ENCODE data around the gene CCDC197.

DNA sequence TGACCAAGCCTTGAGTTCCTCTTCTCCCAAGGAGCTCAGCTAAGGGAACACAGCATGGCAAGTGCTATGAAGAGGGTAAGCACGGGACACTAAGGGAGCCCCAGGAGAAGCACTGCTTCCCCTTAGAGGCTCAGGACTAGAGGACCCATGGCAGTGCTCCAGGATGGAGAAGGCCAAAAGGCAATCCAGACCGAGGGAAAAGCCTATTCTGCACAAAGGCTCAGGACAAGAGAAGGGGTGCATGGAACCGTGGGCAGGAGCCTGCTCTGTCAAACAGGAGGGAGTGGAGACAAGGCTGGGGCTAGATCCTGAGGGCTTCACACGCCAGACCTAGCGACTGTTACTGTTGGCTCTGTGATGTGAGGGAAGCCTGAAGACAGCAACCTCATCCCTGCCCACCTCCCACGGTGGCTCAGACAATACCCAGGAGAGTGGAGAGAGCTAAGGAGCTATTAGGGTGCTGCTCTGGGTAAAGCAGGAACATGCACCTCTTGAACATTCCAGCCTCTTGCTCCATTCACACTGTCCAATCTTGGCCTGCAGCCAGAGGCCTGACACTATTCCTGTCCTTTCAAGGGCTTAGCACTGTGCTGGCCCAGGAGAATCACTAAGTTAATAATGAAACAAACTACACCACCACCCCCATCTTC lies 53.3 kb downstream of the CCDC197 start:
- TF ChIP-seq, protein P1, sequence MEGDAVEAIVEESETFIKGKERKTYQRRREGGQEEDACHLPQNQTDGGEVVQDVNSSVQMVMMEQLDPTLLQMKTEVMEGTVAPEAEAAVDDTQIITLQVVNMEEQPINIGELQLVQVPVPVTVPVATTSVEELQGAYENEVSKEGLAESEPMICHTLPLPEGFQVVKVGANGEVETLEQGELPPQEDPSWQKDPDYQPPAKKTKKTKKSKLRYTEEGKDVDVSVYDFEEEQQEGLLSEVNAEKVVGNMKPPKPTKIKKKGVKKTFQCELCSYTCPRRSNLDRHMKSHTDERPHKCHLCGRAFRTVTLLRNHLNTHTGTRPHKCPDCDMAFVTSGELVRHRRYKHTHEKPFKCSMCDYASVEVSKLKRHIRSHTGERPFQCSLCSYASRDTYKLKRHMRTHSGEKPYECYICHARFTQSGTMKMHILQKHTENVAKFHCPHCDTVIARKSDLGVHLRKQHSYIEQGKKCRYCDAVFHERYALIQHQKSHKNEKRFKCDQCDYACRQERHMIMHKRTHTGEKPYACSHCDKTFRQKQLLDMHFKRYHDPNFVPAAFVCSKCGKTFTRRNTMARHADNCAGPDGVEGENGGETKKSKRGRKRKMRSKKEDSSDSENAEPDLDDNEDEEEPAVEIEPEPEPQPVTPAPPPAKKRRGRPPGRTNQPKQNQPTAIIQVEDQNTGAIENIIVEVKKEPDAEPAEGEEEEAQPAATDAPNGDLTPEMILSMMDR (conservative IDR thresholded peaks at IDR 0.05), result no peak
- no peak for TF ChIP-seq ZFX (IDR thresholded peaks at IDR 0.05)

All from C4-2B (cell line).